ENCODE results near the gene DDX52. TPM values are rescaled to one million over a fixed set of nuclear protein-coding genes. Genes with fewer than 3 reads are reported as not detected.

Gene DDX52
- total and polyA plus RNA-seq, 4 donors = 6.5 to 25.2 (median 13.1) TPM

DNA sequence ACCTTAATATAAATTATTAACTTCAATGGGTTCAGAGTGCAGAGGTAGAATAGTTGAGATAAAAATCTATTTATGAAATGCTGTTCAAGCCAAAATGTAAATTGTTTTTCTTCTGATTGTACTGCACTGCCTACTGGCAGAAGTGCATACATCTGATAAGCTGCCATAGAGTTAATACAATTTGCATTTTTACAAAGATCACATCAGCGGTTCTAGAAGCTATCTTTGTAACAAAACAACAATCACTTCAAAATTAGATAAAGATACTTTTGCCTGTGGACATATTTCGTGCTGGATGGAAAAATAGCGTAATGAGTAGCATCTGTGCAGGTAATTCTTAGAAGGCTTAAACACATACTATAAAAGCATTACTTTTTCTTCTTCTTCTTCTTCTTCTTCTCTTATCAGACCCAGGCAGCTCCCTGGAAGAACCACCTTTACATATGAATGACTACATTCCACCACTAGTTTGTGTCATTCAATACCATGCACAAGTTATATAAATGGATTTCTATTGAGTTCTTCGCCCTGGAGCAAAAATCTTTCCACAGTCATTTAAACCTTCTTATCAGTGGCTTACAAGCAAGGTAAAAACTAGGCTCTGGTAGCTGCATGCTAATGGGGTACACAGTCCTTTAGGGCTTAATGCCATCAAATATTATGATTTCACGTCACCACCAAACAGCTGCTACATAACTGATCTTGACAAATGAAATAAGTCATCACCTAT, 81.1 kb downstream of the DDX52 start:
- no peaks in the 10 kb centered on the region for H3K27me3 ChIP-seq (ENCODE audit: control insufficient read depth in 1 of 2, insufficient read depth in 2 of 2, low read length in 1 of 2)
- no peaks in the 10 kb centered on the region for H3K4me1 ChIP-seq (ENCODE audit: control insufficient read depth in 1 of 2, insufficient read depth in 2 of 2, low read length in 2 of 2)
- WGBS, 2 donors = 70 to 76% methylated on average over 5 of the region's 5 CpGs
- no peaks in the 10 kb centered on the region for H3K9me3 ChIP-seq (ENCODE audit: control insufficient read depth, low read length)
- ATAC-seq (ENCODE audit: low FRiP score) (no peak), DNase-seq (no peak)
- H3K27ac ChIP-seq (ENCODE audit: low read depth in 1 of 2, low read length in 2 of 2) = no peak overlapping the region
- intact Hi-C loops (cut with DNase I) = no loop called here
- no peak overlapping the region for H3K4me3 ChIP-seq (ENCODE audit: low read length in 2 of 2)
- H3K36me3 ChIP-seq (ENCODE audit: control insufficient read depth in 1 of 2, insufficient read depth in 2 of 2, low read length in 1 of 2) = peaks cover 5 to 6% of the 10 kb centered on the region in 2 donors

Small RNA genes within 50 kb of the gene (microRNA-seq; reads per million reads assigned to microRNA genes)
- 0 reads per million in 2 donors for gene MIR378J

Other genes starting within 250 kb of the DDX52 start
- 10 to 100 TPM; 31.6 to 49.9 TPM for gene ACACA, start 236.6 kb downstream of the DDX52 start, total RNA-seq
- 10 to 100 TPM in 1 of 2 donors, 1 to 10 TPM in 1; 6.1 to 15.9 TPM for gene ACACA, start 236.6 kb downstream of the DDX52 start, polyA plus RNA-seq
- gene TADA2A, start 236.6 kb downstream of the DDX52 start, total RNA-seq = 10 to 100 TPM; 23.4 to 25.6 TPM
- 10 to 100 TPM; 12.9 to 13.9 TPM for gene TADA2A, start 236.6 kb downstream of the DDX52 start, polyA plus RNA-seq
- gene DUSP14, start 153.6 kb downstream of the DDX52 start, total RNA-seq = 1 to 10 TPM; 9.2 to 9.7 TPM
- 1 to 10 TPM; 3.8 to 6.4 TPM for gene DUSP14, start 153.6 kb downstream of the DDX52 start, polyA plus RNA-seq
- 10 to 100 TPM; 29.8 to 43.5 TPM for gene SYNRG, start 34.0 kb downstream of the DDX52 start, total RNA-seq
- 10 to 100 TPM in 1 of 2 donors, 1 to 10 TPM in 1; 5.0 to 10.4 TPM for gene SYNRG, start 34.0 kb downstream of the DDX52 start, polyA plus RNA-seq
- not detected for gene HNF1B, start 101.6 kb upstream of the DDX52 start, total RNA-seq
- under 1 TPM in 1 of 2 donors, not detected in 1; 0.88 TPM for gene HNF1B, start 101.6 kb upstream of the DDX52 start, polyA plus RNA-seq